HepG2 (cell line): ENCODE results near the gene CTDNEP1. TPM values are rescaled to one million over a fixed set of nuclear protein-coding genes. Genes with fewer than 3 reads are reported as not detected.

Experiments
- CENPBD1 ChIP-seq: sonication (generic); formaldehyde crosslinking; IDR thresholded peaks from 2 replicates; pipeline ENCODE4 v1.8.0; 2022; ENCODE audit warnings: missing genetic modification reagents, low read depth, mild to moderate bottlenecking, borderline replicate concordance
- CREBL2 ChIP-seq: sonication (generic); formaldehyde crosslinking; IDR thresholded peaks from 2 replicates; pipeline ENCODE4 v1.8.1; 2023; ENCODE audit warnings: missing genetic modification reagents, mild to moderate bottlenecking, borderline replicate concordance
- E2F1 ChIP-seq: sonication (generic); formaldehyde crosslinking; IDR thresholded peaks from 2 replicates; pipeline ENCODE4 v1.5.0; 2020; ENCODE audit warnings: missing genetic modification reagents
- GATAD1 ChIP-seq: IDR thresholded peaks from 2 replicates; pipeline ENCODE4 v1.6.1; 2016; ENCODE audit warnings: missing genetic modification reagents, missing compliant biosample characterization
- IRF2 ChIP-seq: IDR thresholded peaks from 2 replicates; pipeline ENCODE4 v1.6.1; 2018; ENCODE audit warnings: missing genetic modification reagents, missing compliant biosample characterization
- MAZ ChIP-seq, 2 experiments: sonication (generic) in 1 of 2; formaldehyde crosslinking in 1 of 2; IDR thresholded peaks; 2 replicates each; pipeline versions ENCODE4 v1.5.0 to v1.6.1; 2012 to 2020; ENCODE audit warnings: low read depth in 2 of 2, mild to moderate bottlenecking in 2 of 2, borderline replicate concordance in 1 of 2, improper control_type of control experiment in 1 of 2, low read length in 1 of 2, missing genetic modification reagents in 1 of 2, moderate library complexity in 1 of 2
- NCOA2 ChIP-seq: sonication (generic); formaldehyde crosslinking; IDR thresholded peaks from 2 replicates; pipeline ENCODE4 v1.8.0; 2022; ENCODE audit warnings: inconsistent platforms
- PATZ1 ChIP-seq: sonication (generic); formaldehyde crosslinking; IDR thresholded peaks from 2 replicates; pipeline ENCODE4 v1.4.0; 2020; ENCODE audit warnings: missing genetic modification reagents
- POGZ ChIP-seq: sonication (generic); formaldehyde crosslinking; IDR thresholded peaks from 2 replicates; pipeline ENCODE4 v1.4.0; 2020; ENCODE audit warnings: mild to moderate bottlenecking, missing genetic modification reagents
- RELA ChIP-seq: sonication (generic); formaldehyde crosslinking; IDR thresholded peaks from 2 replicates; pipeline ENCODE4 v1.4.0; 2020; ENCODE audit warnings: missing genetic modification reagents
- REPIN1 ChIP-seq: sonication (generic); formaldehyde crosslinking; IDR thresholded peaks from 2 replicates; pipeline ENCODE4 v1.8.0; 2022; ENCODE audit warnings: missing genetic modification reagents, low read depth, mild to moderate bottlenecking, borderline replicate concordance
- SRSF1 ChIP-seq: fragments of 200-400 bp; formaldehyde crosslinking; optimal IDR thresholded peaks from 2 replicates; pipeline ENCODE3; 2017; ENCODE audit warnings: mild to moderate bottlenecking, low read depth, low read length, moderate library complexity
- SYNCRIP ChIP-seq: fragments of 200-400 bp; formaldehyde crosslinking; IDR thresholded peaks from 2 replicates; pipeline ENCODE4 v1.6.1; 2018; ENCODE audit warnings: mild to moderate bottlenecking, low read depth, low read length; ENCODE audit not compliant: insufficient read depth
- TBX2 ChIP-seq: sonication (generic); formaldehyde crosslinking; IDR thresholded peaks from 2 replicates; pipeline ENCODE4 v1.5.0; 2020; ENCODE audit warnings: missing genetic modification reagents, mild to moderate bottlenecking, borderline replicate concordance
- TCF7 ChIP-seq: sonication (generic); IDR thresholded peaks from 2 replicates; pipeline ENCODE4 v1.6.1; 2016; ENCODE audit warnings: antibody characterized with exemption, low read depth
- ZFY ChIP-seq: sonication (generic); formaldehyde crosslinking; IDR thresholded peaks from 2 replicates; pipeline ENCODE4 v1.4.0; 2020; ENCODE audit warnings: missing genetic modification reagents
- ZNF180 ChIP-seq: sonication (generic); formaldehyde crosslinking; IDR thresholded peaks from 2 replicates; pipeline ENCODE4 v1.4.0; 2020; ENCODE audit warnings: low read depth, missing genetic modification reagents, borderline replicate concordance
- ZNF503 ChIP-seq: sonication (generic); formaldehyde crosslinking; IDR thresholded peaks from 2 replicates; pipeline ENCODE4 v1.4.0; 2020; ENCODE audit warnings: missing genetic modification reagents
- ZSCAN29 ChIP-seq: sonication (generic); formaldehyde crosslinking; conservative IDR thresholded peaks from 2 replicates; pipeline ENCODE4 v1.4.0; 2020; ENCODE audit warnings: mild to moderate bottlenecking, missing genetic modification reagents
- ZXDC ChIP-seq: sonication (generic); formaldehyde crosslinking; IDR thresholded peaks from 2 replicates; pipeline ENCODE4 v1.5.0; 2020; ENCODE audit warnings: mild to moderate bottlenecking, missing genetic modification reagents
- polyA plus RNA-seq, 8 experiments: library from polyadenylated mRNA; depleted of rRNA in 3 of 8; stranded (reverse) in 7 of 8; unstranded in 1 of 8; fragments of >200 nt; fragmentation: Illumina TruSeq in 4 of 8; extraction: Trizol in 4 of 8; gene quantifications; 2 replicates each; pipeline versions ENCODE4 v1.2.1 to v1.2.3, GENCODE V29; 2011 to 2016; ENCODE audit warnings: low read depth in 4 of 8, missing spikeins in 1 of 8, mixed read lengths in 1 of 8; ENCODE audit not compliant: insufficient read depth in 1 of 8
- total RNA-seq, 5 experiments: library from RNA; depleted of rRNA; stranded (reverse); fragments of >200 nt; fragmentation: Illumina TruSeq; extraction: Trizol; gene quantifications; 2 replicates each; pipeline ENCODE4 v1.2.3, GENCODE V29; 2016; ENCODE audit warnings: low read depth in 1 of 5

The CTDNEP1 gene
- total and polyA plus RNA-seq, 2 of the 13 experiments (the other 11 are each of a cell fraction or from before 2014, with no cell fraction given), result 19.8 to 118 TPM

- TF ChIP-seq ZNF503 (CRISPR knock-in tag), result no peak
- TF ChIP-seq CENPBD1 (CRISPR knock-in tag), result no peak
- TF ChIP-seq ZXDC (CRISPR knock-in tag), result no peak
- TF ChIP-seq TCF7, result peak; percentile 73
- TF ChIP-seq ZSCAN29 (CRISPR knock-in tag), result no peak
- TF ChIP-seq CREBL2 (CRISPR knock-in tag), result no peak
- TF ChIP-seq GATAD1 (CRISPR knock-in tag), result no peak
- TF ChIP-seq SRSF1, result no peak
- no peak; the same call in 1 of the 2 replicates for TF ChIP-seq POGZ (CRISPR knock-in tag)
- TF ChIP-seq IRF2 (CRISPR knock-in tag), result no peak
- TF ChIP-seq PATZ1 (CRISPR knock-in tag), result peak; percentile 76
- no peak for TF ChIP-seq ZFY (CRISPR knock-in tag)
- TF ChIP-seq MAZ (IDR thresholded peaks at IDR 0.05; ENCODE audit: borderline replicate concordance, low read depth, low read length), result peak; percentile 73
- no peak for TF ChIP-seq MAZ (CRISPR knock-in tag; IDR thresholded peaks at IDR 0.05; ENCODE audit: low read depth)
- peak; percentile 71 for TF ChIP-seq E2F1 (CRISPR knock-in tag)
- TF ChIP-seq REPIN1, result no peak
- TF ChIP-seq TBX2 (CRISPR knock-in tag), result no peak
- no peak for TF ChIP-seq ZNF180 (CRISPR knock-in tag)
- TF ChIP-seq RELA (CRISPR knock-in tag), result no peak
- TF ChIP-seq SYNCRIP, result no peak
- TF ChIP-seq NCOA2 (CRISPR knock-in tag), result no peak
Measured at GRCh38 chr17:7281074-7281952, 29.8 kb upstream of the CTDNEP1 start, which contains the start of gene SLC2A4 (continued).
